Smooth muscle cell of the brain vasculature (primary cell): Measurements from ENCODE around the gene PLIN5.

Experiments
- DNase-seq: peaks from one replicate; pipeline ENCODE4 v3.0.0-alpha.2; 2012; ENCODE audit warnings: low read depth, low spot score

Gene PLIN5

GRCh38 chr19:4504891-4505569 is 30.0 kb downstream of the PLIN5 start:
- no peak for DNase-seq

DNA sequence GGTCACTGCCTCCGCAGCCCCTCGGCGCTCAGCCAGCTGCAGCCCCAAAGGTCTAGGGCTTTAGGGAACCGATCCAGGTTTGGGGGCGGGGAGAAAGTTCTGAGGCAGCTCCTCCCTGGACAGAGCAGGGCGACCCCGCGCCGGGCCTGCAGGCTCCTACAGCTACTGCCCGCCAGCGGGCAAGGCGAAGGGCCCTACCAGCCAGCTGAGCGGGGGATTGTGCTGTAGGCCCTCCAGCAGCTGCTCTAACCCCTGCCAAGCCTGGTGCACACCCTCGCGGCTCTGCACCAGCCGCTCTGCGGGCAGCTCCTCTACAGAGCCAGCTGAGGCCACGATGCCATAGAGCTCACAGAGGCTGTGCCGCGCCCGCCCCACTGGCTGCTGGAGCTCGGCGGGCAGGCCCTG is 30.7 kb downstream of the PLIN5 start:
- DNase-seq: no peak

DNA sequence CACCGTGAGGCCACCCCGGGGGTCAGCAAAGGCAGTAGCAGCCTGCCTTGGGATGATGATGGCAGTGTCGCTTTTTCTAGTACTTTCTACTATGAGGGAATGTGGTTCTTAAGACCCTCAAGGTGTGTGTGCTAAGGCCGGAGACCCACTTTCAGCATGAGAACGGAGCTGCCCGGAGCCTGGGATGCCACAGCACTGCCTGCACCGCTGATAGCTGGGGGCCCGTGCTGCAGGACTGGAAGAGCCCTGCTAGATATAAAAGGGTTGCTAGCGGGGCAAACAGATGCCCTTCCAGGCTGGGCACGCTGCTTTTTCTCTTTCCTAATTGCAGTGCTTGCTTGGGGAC is 31.2 kb downstream of the PLIN5 start:
- DNase-seq: no peak

DNA sequence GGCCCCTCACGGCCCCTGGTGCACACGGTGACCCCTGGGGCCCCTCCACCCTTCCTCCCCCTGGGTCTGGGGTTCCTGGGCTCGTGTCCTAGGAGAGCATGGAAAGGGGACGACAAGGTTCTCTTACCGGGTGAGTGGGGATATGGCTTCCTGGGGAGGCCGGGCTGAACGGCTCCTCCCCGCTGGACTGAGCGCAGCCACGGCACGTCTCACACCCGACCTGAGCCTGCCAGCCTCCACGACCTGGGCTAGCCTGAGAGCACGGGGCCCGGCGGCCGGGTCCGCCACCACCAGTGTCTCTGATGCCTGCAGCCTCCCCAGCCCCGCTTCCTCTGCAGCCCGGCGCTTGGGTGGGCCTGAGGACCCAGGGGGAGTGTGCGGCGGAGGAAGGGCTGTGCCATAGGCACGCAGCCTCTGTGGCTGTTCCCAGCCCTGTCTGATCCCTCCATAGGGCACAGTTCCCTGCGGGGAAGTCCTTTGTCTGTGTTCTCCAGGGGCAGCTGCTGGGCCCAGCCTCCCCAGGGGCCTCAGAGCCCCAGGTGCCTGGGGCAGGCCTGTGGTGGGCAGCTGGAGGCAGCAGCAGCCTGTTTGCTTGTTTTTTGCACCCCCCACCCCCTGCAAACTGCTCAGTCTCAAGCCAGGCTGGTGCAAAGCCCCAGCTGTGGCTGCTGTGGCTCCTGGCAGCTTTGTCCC is 31.7 kb downstream of the PLIN5 start:
- DNase-seq: no peak

DNA sequence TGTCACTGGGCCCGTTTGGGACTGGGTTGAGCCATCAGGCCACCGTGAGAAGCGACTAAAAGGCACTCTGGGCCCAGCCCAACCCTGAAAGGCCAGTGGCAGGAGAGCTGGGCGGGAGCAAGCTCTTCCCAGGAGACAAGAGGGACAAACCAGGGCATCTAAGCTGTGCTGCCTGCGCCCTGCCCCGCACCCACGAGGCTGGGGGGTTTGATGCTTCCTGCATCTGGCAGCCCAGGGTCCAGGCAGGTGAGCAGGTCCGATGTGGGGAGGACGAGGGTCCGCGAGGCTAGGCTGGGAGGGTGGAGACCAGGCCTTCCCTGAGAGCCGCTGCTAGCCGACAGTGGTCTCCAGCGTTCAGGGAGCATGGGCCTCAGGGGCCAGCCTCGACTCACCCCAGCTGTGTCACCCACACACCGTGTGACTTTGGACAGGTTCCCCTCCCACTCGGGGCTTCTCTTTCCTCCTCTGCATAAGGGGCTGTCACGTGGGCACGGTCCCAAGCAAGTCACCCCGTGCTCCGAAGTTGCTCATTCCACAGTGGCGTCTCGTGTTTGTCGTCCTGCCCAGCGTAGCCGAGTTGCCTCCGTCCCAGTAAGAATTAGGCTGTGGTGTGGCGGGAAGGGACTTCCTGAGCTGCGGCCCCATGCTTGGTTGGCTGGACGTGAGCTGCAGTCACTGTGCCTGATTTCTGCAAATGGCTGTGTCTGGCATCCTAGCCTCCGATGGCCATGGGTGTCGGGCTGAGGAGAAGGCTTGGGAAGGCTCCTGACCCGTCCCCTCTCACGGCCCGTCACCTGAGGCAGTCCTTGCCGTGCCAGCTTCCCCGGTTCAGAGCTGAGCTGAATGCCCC is 32.5 kb downstream of the PLIN5 start:
- DNase-seq: no peak

- DNase-seq: no peak
Measured at GRCh38 chr19:4501691-4502090, 33.3 kb downstream of the PLIN5 start.

- no peak for DNase-seq
Measured at GRCh38 chr19:4500841-4501591, 34.0 kb downstream of the PLIN5 start.

DNA sequence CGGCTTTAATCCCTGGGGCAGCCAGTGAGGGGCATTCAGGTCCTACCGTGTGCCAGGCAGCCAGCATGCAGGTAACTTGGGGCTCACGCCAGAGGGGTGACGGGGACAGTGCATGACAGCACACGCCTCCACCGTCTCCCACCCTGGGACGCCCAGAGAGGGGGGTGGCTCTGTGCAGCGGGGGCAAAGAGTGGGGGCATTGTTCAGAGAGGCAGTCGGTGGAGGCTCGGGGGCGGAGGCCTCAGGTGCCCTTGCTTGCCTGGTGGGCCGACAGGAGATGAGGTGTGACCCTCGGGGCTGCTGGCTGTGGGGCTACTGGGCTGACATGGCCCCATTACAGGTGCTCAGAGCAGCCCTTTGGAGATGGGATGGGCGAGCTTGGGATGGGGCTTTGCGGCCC is 35.2 kb downstream of the PLIN5 start:
- DNase-seq: no peak

DNA sequence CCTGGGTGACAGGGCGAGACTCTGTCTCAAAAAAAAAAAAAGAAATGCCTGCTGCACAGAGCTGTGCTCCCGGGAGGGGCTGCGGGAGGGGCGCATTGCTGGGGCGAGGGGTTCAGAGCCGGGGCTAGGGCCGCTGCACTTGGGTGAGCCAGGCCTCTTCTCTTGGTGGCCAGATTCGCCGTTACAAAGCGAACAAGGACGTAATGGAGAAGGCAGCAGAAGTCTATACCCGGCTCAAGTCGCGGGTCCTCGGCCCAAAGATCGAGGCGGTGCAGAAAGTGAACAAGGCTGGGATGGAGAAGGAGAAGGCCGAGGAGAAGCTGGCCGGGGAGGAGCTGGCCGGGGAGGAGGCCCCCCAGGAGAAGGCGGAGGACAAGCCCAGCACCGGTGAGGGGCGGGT is 35.7 kb downstream of the PLIN5 start:
- no peak for DNase-seq

DNA sequence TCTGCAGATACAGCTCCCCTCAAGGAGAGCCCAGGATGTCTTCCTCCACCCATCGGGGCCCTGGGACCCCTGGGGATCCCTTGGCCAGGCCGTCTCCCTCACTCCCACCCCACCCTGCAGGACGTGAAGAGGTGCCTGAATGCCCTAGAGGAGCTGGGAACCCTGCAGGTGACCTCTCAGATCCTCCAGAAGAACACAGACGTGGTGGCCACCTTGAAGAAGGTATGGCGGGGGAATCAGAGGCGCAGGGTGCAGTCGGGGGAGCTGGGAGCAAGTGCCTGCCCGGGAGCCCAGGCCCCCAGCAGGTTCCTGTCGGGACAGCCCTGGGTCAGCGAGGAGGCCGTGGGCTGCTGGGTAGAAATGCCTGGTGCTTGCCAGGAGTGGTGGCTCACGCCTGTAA is 36.3 kb downstream of the PLIN5 start:
- no peak for DNase-seq

GRCh38 chr19:4497770-4498389 is 37.1 kb downstream of the PLIN5 start:
- DNase-seq: no peak

GRCh38 chr19:4496304-4496703 is 38.7 kb downstream of the PLIN5 start:
- no peak for DNase-seq

GRCh38 chr19:4495471-4495870 is 39.6 kb downstream of the PLIN5 start:
- DNase-seq: no peak

- no peak for DNase-seq
Measured at GRCh38 chr19:4494691-4495064, 40.3 kb downstream of the PLIN5 start.

GRCh38 chr19:4493929-4494690 is 40.9 kb downstream of the PLIN5 start:
- DNase-seq: no peak

- DNase-seq: no peak
Measured at GRCh38 chr19:4493104-4493928, 41.7 kb downstream of the PLIN5 start.

- DNase-seq: no peak
Measured at GRCh38 chr19:4492337-4493103, 42.5 kb downstream of the PLIN5 start.

- no peak for DNase-seq
Measured at GRCh38 chr19:4491446-4491845, 43.6 kb downstream of the PLIN5 start.

GRCh38 chr19:4488496-4488895 is 46.5 kb downstream of the PLIN5 start:
- DNase-seq: no peak
